NCI-H82 treated with DMSO at 0.1 percent for 48 hours (cell line): ENCODE data around the gene YDJC.
"Not testable (repeated sequence)": the region's sequence is repeated elsewhere in the genome, so short reads cannot be mapped to it uniquely, and the experiment has no call there.

Experiments used
- DNase-seq: peaks from one replicate; lab custom pipeline; 2025; ENCODE audit not compliant: unreplicated experiment; lab: John Stamatoyannopoulos, UW

YDJC gene

GRCh38 chr22:21652010-21652546 lies 22.3 kb upstream of the YDJC start:
- DNase-seq = peak; percentile 66

DNA sequence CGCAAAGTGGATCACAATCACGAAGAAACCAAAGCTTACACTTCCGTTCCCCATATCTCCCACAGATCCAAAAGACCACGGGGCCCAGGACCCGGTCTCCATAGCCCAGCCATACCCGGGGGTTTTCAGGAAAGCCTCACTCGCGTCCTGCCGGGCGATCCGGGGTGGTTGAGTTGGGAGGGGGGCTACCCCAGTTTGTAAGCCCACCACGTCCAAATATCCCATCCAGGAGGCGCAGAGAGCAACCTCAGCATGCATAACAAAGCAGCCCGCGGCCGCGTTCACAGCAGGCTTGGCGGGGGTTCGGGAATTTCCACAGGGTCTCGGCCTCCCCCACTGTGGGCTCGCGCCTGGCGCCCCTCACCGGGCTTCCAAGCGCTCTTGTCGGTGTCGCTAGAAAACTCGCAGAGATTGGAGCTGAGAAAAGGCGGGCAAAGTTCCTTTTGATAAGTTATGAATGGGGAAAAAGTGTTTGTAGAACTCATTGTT lies 21.7 kb upstream of the YDJC start:
- DNase-seq = no peak

DNA sequence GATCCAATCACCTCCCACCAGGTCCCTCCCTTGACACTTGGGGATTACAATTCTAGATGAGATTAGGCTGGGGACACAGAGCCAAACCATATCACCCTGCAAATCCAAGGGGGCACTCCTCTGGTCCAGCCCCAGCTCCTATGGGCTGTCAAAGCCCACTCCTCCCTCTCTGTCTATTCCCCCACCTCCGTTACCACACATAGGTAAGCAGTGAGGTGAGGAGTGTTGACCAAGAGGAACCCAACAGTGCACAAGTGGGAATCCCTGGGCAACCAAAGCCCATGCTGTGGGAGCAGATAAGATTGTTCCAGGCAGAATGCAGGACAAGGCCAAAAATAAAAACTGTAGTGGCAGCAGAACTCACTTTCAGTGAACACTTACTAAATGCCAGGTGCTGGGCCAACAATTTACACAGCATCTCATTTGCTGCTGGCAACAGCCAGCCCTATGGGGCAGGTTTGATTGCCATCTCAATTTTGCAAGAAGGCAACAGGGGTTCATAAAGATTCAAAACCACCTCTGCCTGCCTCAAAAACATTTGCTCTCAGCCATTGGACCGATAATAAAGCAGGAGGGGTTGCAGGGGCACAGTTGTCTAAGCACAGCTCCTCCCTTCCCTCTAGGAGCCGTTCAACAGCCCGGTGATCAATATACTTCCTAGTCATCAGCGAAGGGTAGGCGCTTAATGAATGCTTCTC lies 21.1 kb upstream of the YDJC start:
- no peak for DNase-seq

DNA sequence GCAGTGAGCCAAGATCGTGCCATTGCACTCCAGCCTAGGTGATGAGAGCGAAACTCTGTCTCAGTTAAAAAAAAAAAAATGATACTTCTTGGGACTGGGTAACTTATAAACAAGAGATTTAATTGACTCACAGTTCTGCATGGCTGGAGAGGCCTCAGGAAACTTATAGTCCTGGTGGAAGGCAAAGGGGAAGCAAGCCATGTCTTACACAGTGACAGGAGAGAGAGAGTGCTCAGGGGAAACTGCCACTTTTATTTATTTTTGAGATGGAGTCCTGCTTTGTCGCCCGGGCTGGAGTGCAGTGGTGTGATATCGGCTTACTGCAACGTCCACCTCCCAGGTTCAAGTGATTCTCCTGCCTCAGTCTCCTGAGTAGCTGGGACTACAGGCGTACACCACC lies 20.5 kb upstream of the YDJC start:
- DNase-seq = no peak

- peak; percentile 47 for DNase-seq
Observed at GRCh38 chr22:21646608-21647590, 17.1 kb upstream of the YDJC start.

DNA sequence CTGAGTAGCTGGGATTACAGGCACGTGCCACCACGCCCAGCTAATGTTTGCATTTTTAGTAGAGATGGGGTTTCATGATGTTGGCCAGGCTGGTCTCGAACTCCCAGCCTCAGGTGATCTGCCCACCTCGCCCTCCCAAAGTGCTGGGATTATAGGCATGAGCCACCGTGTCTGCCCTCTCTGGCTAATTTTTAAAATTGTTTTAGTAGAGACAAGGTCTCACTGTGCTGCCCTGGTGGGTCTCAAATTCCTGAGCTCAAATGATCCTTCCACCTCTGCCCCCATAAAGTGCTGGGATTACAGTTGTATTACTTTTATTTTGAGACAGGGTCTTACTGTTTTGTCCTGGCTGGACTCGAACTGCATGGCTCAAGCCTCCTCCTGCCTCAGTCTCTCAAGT lies 15.7 kb upstream of the YDJC start:
- DNase-seq = not testable (repeated sequence)

DNA sequence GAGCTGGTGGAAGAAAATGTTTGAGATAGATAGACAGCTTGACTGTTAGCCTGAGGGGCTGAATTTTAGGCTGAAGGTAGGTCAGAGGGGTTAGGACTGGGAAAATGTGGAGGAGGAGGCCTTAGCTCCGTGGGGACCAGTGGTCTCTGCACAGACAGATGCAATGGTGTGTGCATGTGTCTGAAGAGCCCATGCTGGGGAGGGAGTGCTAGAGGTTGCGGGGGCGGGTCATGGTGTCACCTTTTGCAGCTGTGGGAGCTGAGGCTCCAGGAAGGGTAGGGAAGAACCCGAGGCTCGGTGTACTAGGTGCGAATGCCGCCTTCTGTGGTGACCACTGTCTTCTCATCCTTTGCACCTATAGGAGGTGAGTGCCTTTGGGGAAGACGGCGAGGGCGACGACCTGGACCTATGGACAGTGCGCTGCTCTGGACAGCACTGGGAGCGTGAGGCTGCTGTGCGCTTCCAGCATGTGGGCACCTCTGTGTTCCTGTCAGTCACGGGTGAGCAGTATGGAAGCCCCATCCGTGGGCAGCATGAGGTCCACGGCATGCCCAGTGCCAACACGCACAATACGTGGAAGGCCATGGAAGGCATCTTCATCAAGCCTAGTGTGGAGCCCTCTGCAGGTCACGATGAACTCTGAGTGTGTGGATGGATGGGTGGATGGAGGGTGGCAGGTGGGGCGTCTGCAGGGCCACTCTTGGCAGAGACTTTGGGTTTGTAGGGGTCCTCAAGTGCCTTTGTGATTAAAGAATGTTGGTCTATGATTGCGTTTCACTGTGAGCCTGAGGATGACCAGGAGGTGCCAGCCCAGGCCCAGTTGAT lies 13.9 kb upstream of the YDJC start:
- no peak for DNase-seq

GRCh38 chr22:21642584-21643448 lies 13.0 kb upstream of the YDJC start:
- DNase-seq = no peak

GRCh38 chr22:21641789-21642583 lies 12.2 kb upstream of the YDJC start, which contains the start of gene SDF2L1:
Gene SDF2L1 (plus strand): TSS chr22:21642302. CDS start chr22:21642337, 35 bp downstream.
- DNase-seq = peak; percentile 91

GRCh38 chr22:21641417-21641788 lies 11.6 kb upstream of the YDJC start:
- DNase-seq = no peak

DNA sequence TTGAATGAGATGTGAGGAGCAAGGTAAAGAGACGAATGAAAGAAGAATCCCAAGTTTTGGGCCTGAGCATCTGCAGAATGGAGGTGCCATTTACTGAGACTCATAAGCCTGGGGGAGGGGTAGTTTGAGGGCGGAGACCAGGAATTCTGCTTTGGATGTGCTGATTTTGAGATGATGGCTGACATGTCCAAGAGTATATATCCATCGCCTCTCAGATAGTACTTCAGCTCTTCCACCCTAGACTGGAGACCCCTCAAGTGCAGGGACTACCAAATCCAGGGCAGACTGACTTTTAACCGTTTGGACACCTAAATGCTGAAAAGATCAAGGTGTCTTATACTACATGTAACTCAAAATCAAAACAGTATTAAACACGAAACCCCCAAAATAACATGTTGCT lies 11.0 kb upstream of the YDJC start:
- no peak for DNase-seq

GRCh38 chr22:21639359-21639758 lies 9.5 kb upstream of the YDJC start:
- DNase-seq = no peak

DNA sequence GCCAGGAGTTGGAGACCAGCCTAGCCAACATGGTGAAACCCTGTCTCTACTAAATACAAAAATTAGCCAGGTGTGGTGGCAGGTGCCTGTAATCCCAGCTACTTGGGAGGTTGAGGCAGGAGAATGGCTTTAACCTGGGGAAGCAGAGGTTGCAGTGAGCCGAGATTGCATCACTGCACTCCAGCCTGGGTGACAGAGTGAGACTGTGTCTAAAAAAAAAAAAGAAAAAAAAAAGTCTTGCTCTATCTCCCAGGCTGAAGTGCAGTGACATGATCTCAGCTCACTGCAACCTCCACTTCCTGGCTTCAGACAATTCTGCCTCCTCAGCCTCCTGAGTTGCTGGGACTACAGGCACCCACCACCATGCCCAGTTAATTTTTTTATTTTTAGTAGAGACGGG lies 7.6 kb upstream of the YDJC start:
- DNase-seq = not testable (repeated sequence)

DNA sequence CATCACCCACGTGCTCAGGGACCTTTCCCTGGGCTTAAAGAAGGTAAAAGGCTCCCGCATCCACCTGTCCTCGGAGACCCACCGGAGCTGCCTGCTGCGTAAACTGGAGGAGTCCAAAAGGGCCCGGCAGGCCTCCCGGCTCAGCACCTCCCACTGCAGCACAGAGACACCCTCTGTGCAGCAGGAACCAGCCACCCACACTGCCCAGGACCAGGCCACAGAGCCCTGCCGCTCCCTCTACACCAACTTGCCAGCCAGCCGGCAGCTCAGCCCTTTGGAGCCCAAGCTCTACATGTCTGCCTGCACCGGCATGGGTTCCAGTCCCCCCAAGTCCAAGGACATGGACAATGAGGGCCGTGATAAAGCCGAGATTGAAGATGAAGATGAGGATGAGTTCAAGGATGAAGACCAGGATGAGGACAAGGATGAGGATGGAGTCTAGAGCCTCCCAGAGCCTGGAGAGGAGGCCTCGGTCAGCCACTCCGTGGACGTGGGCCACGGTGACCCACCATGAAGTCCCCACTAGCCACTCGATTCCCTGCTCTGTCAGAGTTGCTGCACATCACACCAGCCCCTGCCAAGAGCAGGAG lies 6.9 kb upstream of the YDJC start:
- no peak for DNase-seq

DNA sequence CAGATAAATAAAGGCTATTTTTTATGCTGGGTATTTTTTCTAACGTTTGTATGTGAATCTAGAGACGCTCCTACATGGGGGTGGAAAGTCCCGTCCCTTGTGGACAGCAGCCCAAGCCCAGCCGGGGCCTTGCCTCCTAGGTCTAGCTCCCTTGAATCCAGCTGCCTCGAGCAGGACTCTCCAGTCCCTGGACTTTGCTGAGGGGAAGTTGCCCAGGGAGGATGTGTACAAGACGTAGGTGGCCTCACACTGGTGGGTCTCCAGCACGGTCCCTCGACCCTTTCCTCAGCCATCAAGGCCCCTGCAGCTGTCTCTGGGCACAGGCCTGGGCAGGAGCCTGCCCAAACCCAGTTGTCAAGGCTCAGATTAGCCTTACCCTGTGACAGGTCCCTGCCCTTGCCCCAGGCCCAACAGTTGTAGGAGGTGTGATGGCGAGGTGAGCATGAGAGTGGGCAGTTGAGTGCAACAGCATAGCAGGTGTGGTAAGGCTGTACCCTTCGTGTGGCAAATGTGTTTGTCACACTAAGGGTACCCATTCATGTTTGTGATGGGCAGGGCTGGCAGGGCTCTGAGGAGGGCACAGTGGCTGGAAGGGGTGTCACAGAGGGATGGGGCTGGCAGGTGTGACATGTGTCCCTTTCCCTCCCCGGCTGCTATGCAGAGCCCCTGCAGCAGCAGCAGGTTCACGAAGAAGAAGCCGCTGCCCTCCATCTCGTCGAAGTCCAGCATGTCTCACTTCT lies 6.1 kb upstream of the YDJC start:
- no peak for DNase-seq

- no peak for DNase-seq
Observed at GRCh38 chr22:21634844-21635243, 5.0 kb upstream of the YDJC start.

DNA sequence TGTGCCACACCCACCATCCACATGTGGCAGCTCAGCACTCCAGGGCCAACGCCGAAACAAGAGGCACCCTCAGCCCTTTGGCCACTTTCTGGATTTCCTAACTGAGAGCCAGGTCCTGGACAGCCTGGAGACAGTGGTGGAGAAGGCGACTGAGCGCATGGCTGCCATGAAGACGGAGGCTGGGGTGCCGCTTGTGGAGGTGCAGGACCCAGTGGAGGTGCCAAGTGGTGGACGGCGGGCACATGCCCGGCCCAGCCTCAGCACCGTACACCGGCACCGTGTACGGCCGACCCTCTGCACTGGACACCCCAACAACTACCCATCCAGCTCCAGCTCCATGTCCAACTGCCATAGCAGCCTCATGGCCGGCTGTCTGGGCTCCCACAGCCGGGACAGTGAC lies 4.3 kb upstream of the YDJC start:
- no peak for DNase-seq

DNA sequence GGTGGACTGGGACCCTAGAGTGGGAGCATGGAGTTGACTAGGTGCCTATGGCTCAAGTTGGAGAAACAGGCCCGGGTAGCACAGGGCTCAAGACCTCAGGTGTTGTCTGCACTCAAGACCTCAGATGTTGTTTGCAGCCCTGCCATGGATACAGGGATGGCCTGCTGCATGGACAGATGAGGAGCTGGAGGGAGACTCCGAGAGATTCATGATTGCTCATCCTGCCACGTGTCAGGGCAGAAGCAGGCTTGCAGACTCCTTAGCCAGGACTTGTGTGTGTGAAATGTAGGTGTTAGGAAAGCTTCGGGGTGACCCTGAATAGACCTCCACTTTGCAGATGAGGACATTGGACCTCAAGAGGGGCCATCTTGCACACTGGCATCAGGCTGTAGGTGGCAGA lies 3.7 kb upstream of the YDJC start:
- no peak for DNase-seq
